ENCODE results near the gene ETS1.

The ETS1 gene

GRCh38 chr11:128567130-128567529, 20.2 kb downstream of the ETS1 start:
- in situ Hi-C loops (cut with HindIII; ENCODE audit: low sequenced_read_pairs) = no loop called here
- no peak for DNase-seq (ENCODE audit: low read depth, low spot score)
- H3K4me3 ChIP-seq (ENCODE audit: low read depth, low read length) = no peak overlapping the region
- no peak for TF ChIP-seq CTCF (IDR thresholded peaks at IDR 0.05; ENCODE audit: low read depth, low read length)

- no peak for TF ChIP-seq CTCF (IDR thresholded peaks at IDR 0.05; ENCODE audit: low read depth, low read length)
- H3K4me3 ChIP-seq (ENCODE audit: low read depth, low read length) = no peak overlapping the region
- DNase-seq (ENCODE audit: low read depth, low spot score) = no peak
- in situ Hi-C loops (cut with HindIII; ENCODE audit: low sequenced_read_pairs) = no loop called here
Observed at GRCh38 chr11:128565881-128566280, 21.5 kb downstream of the ETS1 start.

GRCh38 chr11:128564642-128565245, 22.6 kb downstream of the ETS1 start:
- no peak for TF ChIP-seq CTCF (IDR thresholded peaks at IDR 0.05; ENCODE audit: low read depth, low read length)
- no peak for DNase-seq (ENCODE audit: low read depth, low spot score)
- in situ Hi-C loops (cut with HindIII; ENCODE audit: low sequenced_read_pairs) = no loop called here
- no peak overlapping the region for H3K4me3 ChIP-seq (ENCODE audit: low read depth, low read length)

- no peak for DNase-seq (ENCODE audit: low read depth, low spot score)
- in situ Hi-C loops (cut with HindIII; ENCODE audit: low sequenced_read_pairs) = no loop called here
- no peak overlapping the region for H3K4me3 ChIP-seq (ENCODE audit: low read depth, low read length)
- no peak for TF ChIP-seq CTCF (IDR thresholded peaks at IDR 0.05; ENCODE audit: low read depth, low read length)
Observed at GRCh38 chr11:128563942-128564641, 23.3 kb downstream of the ETS1 start.

GRCh38 chr11:128563308-128563707, 24.1 kb downstream of the ETS1 start:
- TF ChIP-seq CTCF (IDR thresholded peaks at IDR 0.05; ENCODE audit: low read depth, low read length) = no peak
- H3K4me3 ChIP-seq (ENCODE audit: low read depth, low read length) = no peak overlapping the region
- DNase-seq (ENCODE audit: low read depth, low spot score) = no peak
- in situ Hi-C loops (cut with HindIII; ENCODE audit: low sequenced_read_pairs) = no loop called here

- in situ Hi-C loops (cut with HindIII; ENCODE audit: low sequenced_read_pairs) = no loop called here
- TF ChIP-seq CTCF (IDR thresholded peaks at IDR 0.05; ENCODE audit: low read depth, low read length) = no peak
- no peak for DNase-seq (ENCODE audit: low read depth, low spot score)
- H3K4me3 ChIP-seq (ENCODE audit: low read depth, low read length) = no peak overlapping the region
Observed at GRCh38 chr11:128559496-128560103, 27.8 kb downstream of the ETS1 start.

All from astrocyte of the spinal cord (primary cell).